Astrocyte (in vitro differentiated cells and primary cell): ENCODE measurements around the gene CDC14B. TPM values are rescaled to one million over a fixed set of nuclear protein-coding genes. Genes with fewer than 3 reads are reported as not detected.

Experiments
- DNase-seq: peaks from one replicate; pipeline ENCODE4 v3.0.0-alpha.2; 2010; ENCODE audit warnings: low read depth
- FAIRE-seq: peaks from 2 replicates; lab custom pipeline; 2011; peaks lifted over from hg19 to GRCh38; lab: Jason Lieb, UNC
- H2AFZ ChIP-seq: 2 replicates; pipeline ENCODE4 v1.6.0; 2012; ENCODE audit warnings: low read depth, low read length, inconsistent platforms
- H3K27ac ChIP-seq: 2 replicates; pipeline ENCODE4 v1.5.1; 2011; ENCODE audit warnings: low read depth, low read length, inconsistent platforms
- H3K27me3 ChIP-seq: 2 replicates; pipeline ENCODE4 v1.6.0; 2011; ENCODE audit warnings: low read length, inconsistent platforms; ENCODE audit not compliant: insufficient read depth
- H3K36me3 ChIP-seq: 2 replicates; pipeline ENCODE4 v1.5.1; 2011; ENCODE audit warnings: low read length, inconsistent platforms; ENCODE audit not compliant: insufficient read depth
- H3K4me1 ChIP-seq: 2 replicates; pipeline ENCODE4 v1.5.1; 2011; ENCODE audit warnings: low read length, inconsistent platforms; ENCODE audit not compliant: insufficient read depth
- H3K4me2 ChIP-seq: 2 replicates; pipeline ENCODE4 v1.6.0; 2012; ENCODE audit warnings: low read length, inconsistent platforms
- H3K4me3 ChIP-seq: 2 replicates; pipeline ENCODE4 v1.5.1; 2011; ENCODE audit warnings: low read depth, mild to moderate bottlenecking, low read length, inconsistent platforms; ENCODE audit not compliant: insufficient read depth
- H3K79me2 ChIP-seq: 2 replicates; pipeline ENCODE4 v1.6.0; 2012; ENCODE audit warnings: mild to moderate bottlenecking, low read length, inconsistent platforms; ENCODE audit not compliant: insufficient read depth
- H3K9ac ChIP-seq: 2 replicates; pipeline ENCODE4 v1.6.0; 2012; ENCODE audit warnings: mild to moderate bottlenecking, low read length, inconsistent platforms
- H3K9me3 ChIP-seq: 2 replicates; pipeline ENCODE4 v1.5.1; 2012; ENCODE audit warnings: low read depth, mild to moderate bottlenecking, low read length, inconsistent platforms; ENCODE audit not compliant: insufficient read depth
- H4K20me1 ChIP-seq: 2 replicates; pipeline ENCODE4 v1.6.0; 2012; ENCODE audit warnings: low read length, inconsistent platforms; ENCODE audit not compliant: insufficient read depth
- H3K27ac Mint-ChIP-seq: one replicate; pipeline ENCODE4 v1.8.0; 2021; ENCODE audit warnings: mild to moderate bottlenecking, mixed read lengths; ENCODE audit not compliant: unreplicated experiment
- H3K27me3 Mint-ChIP-seq: one replicate; pipeline ENCODE4 v1.8.0; 2021; ENCODE audit warnings: low read depth, mixed read lengths; ENCODE audit not compliant: unreplicated experiment
- H3K36me3 Mint-ChIP-seq: one replicate; pipeline ENCODE4 v1.8.0; 2021; ENCODE audit warnings: low read depth, mixed read lengths; ENCODE audit not compliant: unreplicated experiment
- H3K4me1 Mint-ChIP-seq: one replicate; pipeline ENCODE4 v1.8.0; 2021; ENCODE audit warnings: low read depth, mixed read lengths; ENCODE audit not compliant: unreplicated experiment
- H3K4me3 Mint-ChIP-seq: one replicate; pipeline ENCODE4 v1.8.0; 2021; ENCODE audit warnings: mild to moderate bottlenecking, moderate library complexity, mixed read lengths; ENCODE audit not compliant: unreplicated experiment
- H3K9me3 Mint-ChIP-seq: one replicate; pipeline ENCODE4 v1.8.0; 2021; ENCODE audit warnings: mild to moderate bottlenecking, mixed read lengths; ENCODE audit not compliant: unreplicated experiment
- CTCF ChIP-seq: IDR thresholded peaks from 2 replicates; pipeline ENCODE4 v1.5.1; 2011; ENCODE audit warnings: low read depth, mild to moderate bottlenecking, inconsistent platforms, low read length, moderate library complexity; ENCODE audit not compliant: insufficient read depth
- EZH2 ChIP-seq: IDR thresholded peaks from 2 replicates; pipeline ENCODE4 v1.6.1; 2012; ENCODE audit warnings: mild to moderate bottlenecking, low read length, inconsistent platforms; ENCODE audit not compliant: insufficient read depth
- total RNA-seq: library from RNA; stranded (reverse); gene quantifications from 2 replicates; pipeline ENCODE4 v1.2.1, GENCODE V29; 2021

Gene CDC14B
- total RNA-seq, 1 donor from 2014 or later: 22.5 TPM

- H3K9me3 ChIP-seq: no peaks in the 10 kb centered on the region
- peak; percentile 52 for DNase-seq
- no peak overlapping the region for H3K4me3 ChIP-seq
- H3K27ac ChIP-seq: no peak overlapping the region
- peaks cover 27% of the 10 kb centered on the region for H3K4me1 ChIP-seq
- FAIRE-seq: peak; percentile 9
- no peaks in the 10 kb centered on the region for H3K79me2 ChIP-seq
- no peak overlapping the region for H2AFZ ChIP-seq
- H3K27ac Mint-ChIP-seq: peak overlapping the region; percentile 96
- H3K9me3 Mint-ChIP-seq: no peaks in the 10 kb centered on the region
- no peaks in the 10 kb centered on the region for H3K27me3 Mint-ChIP-seq
- peaks cover 11% of the 10 kb centered on the region for H3K36me3 Mint-ChIP-seq
- no peaks in the 10 kb centered on the region for H4K20me1 ChIP-seq
- H3K4me2 ChIP-seq: peak overlapping the region; percentile 37
- H3K36me3 ChIP-seq: no peaks in the 10 kb centered on the region
- peak overlapping the region; percentile 23 for H3K4me3 Mint-ChIP-seq
- no peaks in the 10 kb centered on the region for H3K27me3 ChIP-seq
- H3K9ac ChIP-seq: no peak overlapping the region
- TF ChIP-seq CTCF: no peak
- H3K4me1 Mint-ChIP-seq: peaks cover 58% of the 10 kb centered on the region
Measured at GRCh38 chr9:96555567-96556386, 63.9 kb downstream of the CDC14B start.

- no peaks in the 10 kb centered on the region for H4K20me1 ChIP-seq
- no peak for FAIRE-seq
- Mint-ChIP-seq H3K4me1 (peaks cover 58% of the 10 kb centered on the region), H3K4me3 (peak overlapping the region; percentile 50), H3K27me3 (no peaks in the 10 kb centered on the region), H3K36me3 (peaks cover 7% of the 10 kb centered on the region), H3K27ac (peak overlapping the region; percentile 96), H3K9me3 (no peaks in the 10 kb centered on the region)
- peak; percentile 80 for DNase-seq
- peak overlapping the region; percentile 16 for H3K9ac ChIP-seq
- H3K4me2 ChIP-seq: peak overlapping the region; percentile 37
- H3K9me3 ChIP-seq: no peaks in the 10 kb centered on the region
- no peaks in the 10 kb centered on the region for H3K27me3 ChIP-seq
- TF ChIP-seq CTCF (no peak), EZH2 (no peak)
- H3K79me2 ChIP-seq: no peaks in the 10 kb centered on the region
- H3K4me1 ChIP-seq: peaks cover 27% of the 10 kb centered on the region
- H3K4me3 ChIP-seq: no peak overlapping the region
- no peak overlapping the region for H2AFZ ChIP-seq
- H3K27ac ChIP-seq: peak overlapping the region; percentile 38
- no peaks in the 10 kb centered on the region for H3K36me3 ChIP-seq
Measured at GRCh38 chr9:96554801-96555566, 64.7 kb downstream of the CDC14B start.
